ENCODE measurements around the gene INPP4B.

INPP4B gene

DNA sequence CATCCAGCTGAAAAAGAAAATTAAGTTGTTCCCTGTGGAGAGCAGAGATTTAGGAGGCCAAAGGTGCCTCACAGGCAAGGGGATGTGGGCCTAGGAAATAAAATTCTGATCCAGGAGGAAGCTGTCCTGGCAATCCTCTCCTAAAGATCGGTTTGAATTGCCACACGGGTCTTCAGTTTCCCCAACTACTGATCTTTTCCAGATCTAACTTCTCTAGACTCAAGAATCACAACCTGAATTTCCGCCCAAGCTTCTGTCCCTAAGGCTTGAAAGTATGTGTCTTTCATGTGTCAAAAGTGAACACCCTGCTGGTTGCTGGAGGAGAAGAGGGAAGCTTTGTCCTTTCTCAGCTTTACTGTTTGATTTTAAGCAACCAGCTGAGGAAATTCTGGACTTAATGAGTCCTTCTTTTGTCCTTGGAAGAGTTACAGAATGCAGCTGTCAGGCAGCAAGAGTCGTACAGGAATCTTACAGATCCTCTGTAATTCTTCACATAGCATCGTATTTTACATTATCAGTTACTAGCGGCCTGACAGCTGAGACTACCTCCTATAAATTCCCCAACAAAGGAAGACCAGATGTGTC, 93.8 kb downstream of the INPP4B start:
- Histone ChIP-seq H3K4me3 (ENCODE audit: low read length) (peak overlapping the region; percentile 31), H3K36me3 (ENCODE audit: insufficient read depth, low read length) (no peaks in the 10 kb centered on the region), H3K27me3 (ENCODE audit: insufficient read depth, low read length) (no peaks in the 10 kb centered on the region)

DNA sequence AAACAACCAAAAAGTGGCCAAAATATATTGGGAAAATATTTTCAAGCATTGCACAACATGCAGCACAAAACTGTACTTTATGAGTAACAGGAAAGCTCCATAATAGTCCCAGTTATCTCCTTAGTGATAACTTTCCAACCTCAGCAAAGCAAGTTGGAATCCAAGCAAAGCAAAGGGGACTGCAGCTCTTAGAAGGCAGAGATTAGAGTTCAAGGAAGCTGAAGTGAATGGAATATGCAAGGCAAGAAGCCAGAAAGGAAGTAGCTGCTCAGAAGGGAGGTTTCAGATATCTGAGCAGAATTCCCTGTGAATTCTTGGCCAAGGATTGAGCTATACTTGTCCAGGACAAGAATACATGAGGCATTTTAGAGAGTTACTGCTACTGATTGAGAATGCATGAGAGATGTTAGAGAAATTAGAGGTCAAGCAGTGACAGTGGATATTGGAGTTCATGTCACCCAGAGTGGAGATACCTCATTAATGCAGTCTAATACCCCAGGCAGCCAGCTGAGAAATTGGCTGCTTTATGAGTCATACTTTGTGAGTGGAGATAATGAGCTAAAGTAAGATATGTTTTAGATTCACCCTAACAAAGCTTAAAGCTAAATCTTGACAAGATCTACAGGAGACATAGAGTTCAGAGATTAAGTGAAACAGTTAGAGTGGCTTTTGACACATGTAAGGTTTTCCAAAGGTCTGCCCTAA, 102.8 kb downstream of the INPP4B start:
- no peaks in the 10 kb centered on the region for H3K36me3 ChIP-seq (ENCODE audit: insufficient read depth, low read length)
- H3K4me1 ChIP-seq (ENCODE audit: insufficient read depth, low read length): no peaks in the 10 kb centered on the region
- H2AFZ ChIP-seq (ENCODE audit: low read depth, low read length): no peak overlapping the region
- no peaks in the 10 kb centered on the region for H3K9me3 ChIP-seq (ENCODE audit: low read length)
- no peak overlapping the region for H3K4me3 ChIP-seq (ENCODE audit: low read length)
- no peaks in the 10 kb centered on the region for H3K27me3 ChIP-seq (ENCODE audit: insufficient read depth, low read length)

More for the DNA sequence above, 93.8 kb downstream of the INPP4B start:
- peaks cover 12% of the 10 kb centered on the region for H3K4me1 ChIP-seq (ENCODE audit: insufficient read depth, low read length)
- H3K9me3 ChIP-seq (ENCODE audit: low read length): no peaks in the 10 kb centered on the region
- H2AFZ ChIP-seq (ENCODE audit: low read depth, low read length): peak overlapping the region; percentile 71

DNA sequence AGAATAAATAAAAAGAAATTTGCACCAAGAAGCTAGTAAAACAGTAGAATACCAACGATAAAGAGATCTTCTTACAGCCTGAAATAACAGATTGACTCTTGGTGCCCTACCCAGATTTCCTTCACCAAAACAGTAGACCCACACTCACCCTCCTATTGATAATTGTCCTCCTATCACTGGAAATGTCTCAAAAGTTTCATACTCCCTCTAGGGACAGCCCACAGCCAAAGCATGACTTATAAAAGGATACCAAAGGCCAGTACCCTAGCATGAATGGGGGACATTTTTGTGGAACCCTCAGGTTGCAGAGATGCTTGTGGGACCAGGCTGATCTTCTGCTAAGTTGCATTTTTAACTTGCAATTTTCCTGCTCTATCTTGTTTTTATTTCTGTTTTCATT, 104.1 kb downstream of the INPP4B start:
- Histone ChIP-seq H3K4me3 (ENCODE audit: low read length) (no peak overlapping the region), H3K27me3 (ENCODE audit: insufficient read depth, low read length) (no peaks in the 10 kb centered on the region), H3K36me3 (ENCODE audit: insufficient read depth, low read length) (no peaks in the 10 kb centered on the region), H2AFZ (ENCODE audit: low read depth, low read length) (no peak overlapping the region), H3K9me3 (ENCODE audit: low read length) (no peaks in the 10 kb centered on the region), H3K4me1 (ENCODE audit: insufficient read depth, low read length) (no peaks in the 10 kb centered on the region)

DNA sequence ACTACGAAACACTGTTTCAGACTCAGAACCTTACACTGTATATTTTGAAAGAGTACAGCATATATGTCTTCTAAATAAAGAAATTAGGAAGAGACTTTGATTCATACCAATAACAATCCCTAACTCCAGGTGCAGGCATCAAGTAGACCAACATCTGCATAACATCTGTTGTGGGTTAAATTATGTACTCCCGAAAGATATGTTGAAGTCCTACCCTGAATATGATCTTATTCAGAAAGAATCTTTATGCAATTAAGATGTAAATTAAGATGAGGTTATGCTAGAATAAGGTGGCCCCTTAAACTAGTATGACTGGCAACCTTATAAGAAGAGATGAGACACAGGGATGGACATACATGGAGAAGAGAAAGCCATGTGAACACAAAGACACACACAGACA, 117.9 kb downstream of the INPP4B start:
- H3K4me3 ChIP-seq (ENCODE audit: low read length): no peak overlapping the region
- H3K4me1 ChIP-seq (ENCODE audit: insufficient read depth, low read length): no peaks in the 10 kb centered on the region
- no peaks in the 10 kb centered on the region for H3K9me3 ChIP-seq (ENCODE audit: low read length)
- no peaks in the 10 kb centered on the region for H3K36me3 ChIP-seq (ENCODE audit: insufficient read depth, low read length)
- H3K27me3 ChIP-seq (ENCODE audit: insufficient read depth, low read length): no peaks in the 10 kb centered on the region
- H2AFZ ChIP-seq (ENCODE audit: low read depth, low read length): no peak overlapping the region

DNA sequence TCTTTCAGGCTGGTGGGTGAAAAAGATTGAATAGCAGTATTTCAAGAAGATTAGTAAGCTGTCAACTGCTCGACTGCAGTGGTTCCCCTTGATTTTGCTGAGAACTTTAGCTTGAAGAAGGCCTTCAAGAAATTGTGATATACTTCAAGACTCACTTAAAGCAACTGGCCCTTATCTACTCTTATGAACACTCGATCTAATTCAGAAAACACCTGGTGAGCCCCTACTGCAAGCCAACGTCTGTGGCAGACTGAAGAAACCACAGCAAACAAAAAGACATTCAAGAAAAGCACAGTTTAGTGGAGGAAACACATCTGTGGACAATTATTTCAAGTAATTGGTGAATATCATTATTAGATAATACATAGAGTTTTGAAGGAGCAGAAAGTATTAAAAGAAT, 119.0 kb downstream of the INPP4B start:
- Histone ChIP-seq H3K27me3 (ENCODE audit: insufficient read depth, low read length) (no peaks in the 10 kb centered on the region), H2AFZ (ENCODE audit: low read depth, low read length) (no peak overlapping the region), H3K4me1 (ENCODE audit: insufficient read depth, low read length) (no peaks in the 10 kb centered on the region), H3K9me3 (ENCODE audit: low read length) (no peaks in the 10 kb centered on the region), H3K4me3 (ENCODE audit: low read length) (no peak overlapping the region), H3K36me3 (ENCODE audit: insufficient read depth, low read length) (no peaks in the 10 kb centered on the region)

DNA sequence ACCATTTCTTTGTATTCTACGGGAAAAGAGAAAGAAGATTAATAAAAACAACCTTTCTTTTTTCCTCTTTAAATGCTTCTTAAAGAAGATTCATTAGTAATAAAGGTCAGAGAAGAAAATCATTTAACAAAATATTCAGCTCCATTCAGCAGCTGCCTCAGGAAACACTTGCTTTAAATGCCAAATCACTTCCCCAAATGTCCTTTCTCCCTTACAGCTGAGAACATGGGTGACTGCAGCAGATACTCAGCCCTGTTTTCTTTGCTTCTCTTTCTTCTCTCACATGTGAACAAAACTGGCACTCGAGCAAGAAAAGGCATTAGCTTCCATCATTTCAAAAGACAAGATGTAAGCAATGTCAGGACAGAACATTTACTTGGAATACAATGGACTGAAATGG, 120.2 kb downstream of the INPP4B start:
- no peaks in the 10 kb centered on the region for H3K36me3 ChIP-seq (ENCODE audit: insufficient read depth, low read length)
- H3K4me3 ChIP-seq (ENCODE audit: low read length): no peak overlapping the region
- no peak overlapping the region for H2AFZ ChIP-seq (ENCODE audit: low read depth, low read length)
- H3K4me1 ChIP-seq (ENCODE audit: insufficient read depth, low read length): no peaks in the 10 kb centered on the region
- H3K9me3 ChIP-seq (ENCODE audit: low read length): no peaks in the 10 kb centered on the region
- H3K27me3 ChIP-seq (ENCODE audit: insufficient read depth, low read length): no peaks in the 10 kb centered on the region

DNA sequence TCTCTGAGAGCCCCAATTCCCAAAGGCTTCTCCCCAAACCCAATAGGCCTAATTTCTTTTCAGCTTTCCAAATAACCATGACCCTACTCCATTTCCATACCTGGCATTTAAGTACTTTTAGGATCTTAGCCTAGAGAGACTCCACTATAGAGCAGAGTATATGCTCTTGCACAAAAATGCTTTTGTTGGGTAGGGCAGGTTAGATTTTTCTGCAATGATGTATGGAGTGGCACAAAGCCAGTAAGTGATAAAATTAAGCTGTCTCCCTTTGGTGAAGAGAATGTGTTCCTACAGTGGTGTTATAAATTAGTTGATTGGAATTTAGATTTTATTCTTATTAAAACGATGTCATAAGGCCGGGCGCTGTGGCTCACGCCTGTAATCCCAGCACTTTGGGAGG, 124.9 kb downstream of the INPP4B start:
- H2AFZ ChIP-seq (ENCODE audit: low read depth, low read length): no peak overlapping the region
- H3K9me3 ChIP-seq (ENCODE audit: low read length): no peaks in the 10 kb centered on the region
- no peaks in the 10 kb centered on the region for H3K36me3 ChIP-seq (ENCODE audit: insufficient read depth, low read length)
- no peaks in the 10 kb centered on the region for H3K4me1 ChIP-seq (ENCODE audit: insufficient read depth, low read length)
- H3K27me3 ChIP-seq (ENCODE audit: insufficient read depth, low read length): no peaks in the 10 kb centered on the region
- no peak overlapping the region for H3K4me3 ChIP-seq (ENCODE audit: low read length)

DNA sequence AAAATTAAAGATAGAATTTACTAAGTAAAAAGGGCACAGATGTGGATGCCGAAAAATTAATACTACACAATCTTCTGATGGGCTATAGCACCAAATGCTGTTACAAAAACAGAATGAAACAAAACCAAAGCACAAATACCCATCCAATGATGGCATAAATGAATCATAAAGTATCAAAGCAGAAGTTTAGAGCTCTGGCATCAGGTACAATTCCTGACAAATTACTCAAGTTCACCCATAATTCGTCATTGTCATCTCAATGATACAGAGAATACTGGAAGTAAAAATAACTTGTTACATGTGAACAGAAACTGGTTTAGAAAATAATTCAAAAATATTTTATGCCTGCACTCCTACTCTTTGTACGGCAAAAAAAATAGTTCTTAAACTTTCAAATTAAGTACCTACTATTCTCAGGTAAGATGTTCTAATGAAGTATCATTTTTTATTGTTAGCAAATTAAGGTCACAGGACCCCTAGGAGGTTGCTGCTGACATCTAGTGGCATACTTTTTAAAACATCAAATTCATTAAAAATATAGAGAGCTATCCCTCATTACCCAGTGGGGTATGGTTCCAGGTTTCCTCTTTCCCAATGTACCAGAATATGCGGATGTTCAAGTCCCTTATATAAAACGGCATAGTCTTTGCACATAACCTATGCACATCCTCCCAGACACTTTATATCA, 126.1 kb downstream of the INPP4B start:
- Histone ChIP-seq H3K9me3 (ENCODE audit: low read length) (no peaks in the 10 kb centered on the region), H3K27me3 (ENCODE audit: insufficient read depth, low read length) (no peaks in the 10 kb centered on the region), H2AFZ (ENCODE audit: low read depth, low read length) (no peak overlapping the region), H3K4me3 (ENCODE audit: low read length) (no peak overlapping the region), H3K36me3 (ENCODE audit: insufficient read depth, low read length) (no peaks in the 10 kb centered on the region), H3K4me1 (ENCODE audit: insufficient read depth, low read length) (no peaks in the 10 kb centered on the region)

DNA sequence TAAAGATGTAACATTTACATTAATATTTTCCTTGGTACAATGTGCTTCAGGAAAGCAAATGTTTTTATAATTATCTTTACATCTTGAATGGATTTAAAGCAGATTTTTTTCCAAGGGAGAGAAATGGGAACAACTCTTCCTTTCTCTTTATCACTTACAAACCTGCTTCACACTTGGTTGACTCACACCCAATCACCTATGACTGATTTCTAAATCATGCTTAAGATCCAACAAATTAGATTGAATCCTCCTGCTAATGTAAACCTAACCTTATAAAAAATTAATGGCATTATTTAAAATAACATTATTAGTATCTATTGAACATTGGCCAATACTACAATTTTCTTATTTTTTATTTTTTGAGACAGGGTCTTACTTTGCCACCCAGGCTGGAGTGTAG, 127.1 kb downstream of the INPP4B start:
- Histone ChIP-seq H3K27me3 (ENCODE audit: insufficient read depth, low read length) (no peaks in the 10 kb centered on the region), H3K4me1 (ENCODE audit: insufficient read depth, low read length) (no peaks in the 10 kb centered on the region), H2AFZ (ENCODE audit: low read depth, low read length) (no peak overlapping the region), H3K4me3 (ENCODE audit: low read length) (no peak overlapping the region), H3K36me3 (ENCODE audit: insufficient read depth, low read length) (no peaks in the 10 kb centered on the region), H3K9me3 (ENCODE audit: low read length) (no peaks in the 10 kb centered on the region)

DNA sequence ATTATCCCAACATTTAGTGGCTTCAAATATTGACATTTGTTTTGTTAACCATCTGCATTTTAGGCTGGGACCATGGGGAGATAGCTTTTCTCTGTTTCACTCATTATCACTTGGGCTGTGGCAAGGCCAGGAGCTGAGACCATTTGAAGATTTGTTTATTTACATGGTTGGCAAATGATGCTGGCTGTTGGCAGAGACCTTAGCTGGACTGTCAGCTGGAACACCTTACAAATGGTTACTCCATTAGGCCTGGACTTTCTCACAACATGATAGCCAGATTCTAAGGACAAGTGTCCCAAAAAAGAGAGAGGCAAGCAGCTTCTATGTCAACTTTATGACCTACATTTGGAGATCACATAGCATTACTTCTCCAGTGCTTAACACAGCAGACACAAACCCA, 130.4 kb downstream of the INPP4B start:
- H3K27me3 ChIP-seq (ENCODE audit: insufficient read depth, low read length): no peaks in the 10 kb centered on the region
- H3K36me3 ChIP-seq (ENCODE audit: insufficient read depth, low read length): no peaks in the 10 kb centered on the region
- H2AFZ ChIP-seq (ENCODE audit: low read depth, low read length): no peak overlapping the region
- no peaks in the 10 kb centered on the region for H3K9me3 ChIP-seq (ENCODE audit: low read length)
- H3K4me1 ChIP-seq (ENCODE audit: insufficient read depth, low read length): peaks cover 4% of the 10 kb centered on the region
- no peak overlapping the region for H3K4me3 ChIP-seq (ENCODE audit: low read length)

DNA sequence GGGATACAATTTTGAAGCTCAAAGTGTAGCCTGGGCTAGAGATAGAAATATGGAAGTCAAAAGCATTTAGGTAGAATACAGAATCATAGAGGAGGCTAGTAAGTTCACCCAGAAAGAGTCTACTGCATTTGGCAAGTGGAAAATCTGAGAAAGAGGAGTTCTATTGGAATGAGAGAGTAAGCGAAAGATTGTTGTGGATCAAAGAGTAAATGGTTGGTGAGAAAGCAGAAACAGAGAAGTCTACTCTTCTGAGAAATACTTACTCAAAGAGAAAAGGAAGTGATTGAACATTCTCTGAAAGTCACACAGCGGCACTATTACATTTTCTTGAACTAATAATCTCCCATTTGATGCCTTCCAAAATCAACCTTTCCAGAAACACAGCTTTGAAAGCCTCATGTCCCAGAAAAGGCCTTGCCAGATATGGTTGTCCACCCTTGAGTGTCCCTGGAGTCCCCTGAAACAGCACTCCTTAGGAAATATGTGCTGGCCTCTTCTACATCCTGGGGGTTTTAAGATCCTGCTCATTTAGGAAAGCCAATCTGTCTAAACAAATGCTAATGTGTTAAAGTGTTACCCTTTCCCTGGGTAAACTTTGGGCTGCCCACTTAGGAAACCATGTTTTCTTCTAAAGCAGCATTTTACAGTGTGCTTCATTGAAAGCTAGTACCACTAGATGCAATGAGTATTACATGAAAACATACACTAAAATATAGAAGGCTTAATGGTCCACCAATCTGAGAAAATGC, 132.6 kb downstream of the INPP4B start:
- H2AFZ ChIP-seq (ENCODE audit: low read depth, low read length): no peak overlapping the region
- H3K4me1 ChIP-seq (ENCODE audit: insufficient read depth, low read length): peaks cover 4% of the 10 kb centered on the region
- H3K27me3 ChIP-seq (ENCODE audit: insufficient read depth, low read length): no peaks in the 10 kb centered on the region
- H3K4me3 ChIP-seq (ENCODE audit: low read length): no peak overlapping the region
- no peaks in the 10 kb centered on the region for H3K36me3 ChIP-seq (ENCODE audit: insufficient read depth, low read length)
- H3K9me3 ChIP-seq (ENCODE audit: low read length): no peaks in the 10 kb centered on the region

DNA sequence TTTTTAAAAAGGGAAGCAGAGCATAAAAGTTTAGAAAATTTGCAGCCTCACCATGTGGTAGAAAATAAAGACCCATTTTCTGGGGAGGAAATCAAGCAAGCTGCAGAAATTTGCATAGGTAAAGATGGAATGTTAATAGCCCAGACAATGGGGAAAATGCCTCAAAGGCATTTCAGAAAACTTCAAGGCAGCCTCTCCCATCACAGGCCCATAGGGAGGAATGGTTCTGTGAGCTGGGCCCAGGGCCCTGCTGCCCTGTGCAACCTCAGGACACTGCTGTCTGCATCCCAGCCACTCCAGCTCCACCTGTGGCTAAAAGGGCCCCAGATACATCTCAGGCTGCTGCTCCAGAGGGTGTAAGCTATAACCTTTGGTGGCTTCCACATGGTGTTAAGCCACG, 137.9 kb downstream of the INPP4B start:
- Histone ChIP-seq H3K9me3 (ENCODE audit: low read length) (no peaks in the 10 kb centered on the region), H3K27me3 (ENCODE audit: insufficient read depth, low read length) (no peaks in the 10 kb centered on the region), H3K36me3 (ENCODE audit: insufficient read depth, low read length) (no peaks in the 10 kb centered on the region), H2AFZ (ENCODE audit: low read depth, low read length) (no peak overlapping the region), H3K4me3 (ENCODE audit: low read length) (no peak overlapping the region), H3K4me1 (ENCODE audit: insufficient read depth, low read length) (peaks cover 4% of the 10 kb centered on the region)

DNA sequence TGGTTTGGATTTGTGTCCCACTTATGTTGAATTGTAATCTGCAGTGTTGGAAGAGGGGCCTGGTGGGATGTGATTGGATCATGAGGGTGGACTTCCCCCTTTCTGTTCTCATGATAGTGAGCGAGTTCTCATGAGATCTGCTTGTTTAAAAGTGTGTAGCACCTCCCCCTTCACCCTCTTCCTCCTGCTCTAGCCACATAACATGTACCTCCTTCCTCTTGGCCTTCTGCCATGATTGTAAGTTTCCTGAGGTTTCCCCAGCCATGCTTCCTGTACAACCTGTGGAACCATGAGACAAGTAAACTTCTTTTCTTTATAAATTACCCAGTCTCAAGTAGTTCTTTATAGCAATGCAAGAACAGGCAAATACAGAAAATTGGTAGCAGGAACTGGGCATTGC, 138.7 kb downstream of the INPP4B start:
- Histone ChIP-seq H3K9me3 (ENCODE audit: low read length) (no peaks in the 10 kb centered on the region), H3K27me3 (ENCODE audit: insufficient read depth, low read length) (no peaks in the 10 kb centered on the region), H3K36me3 (ENCODE audit: insufficient read depth, low read length) (no peaks in the 10 kb centered on the region), H2AFZ (ENCODE audit: low read depth, low read length) (no peak overlapping the region), H3K4me1 (ENCODE audit: insufficient read depth, low read length) (peaks cover 4% of the 10 kb centered on the region), H3K4me3 (ENCODE audit: low read length) (no peak overlapping the region)
